ENCODE data around the gene BIRC2.

- no peak for TF ChIP-seq POLR2A (IDR thresholded peaks at IDR 0.05)
- TF ChIP-seq, protein P1, sequence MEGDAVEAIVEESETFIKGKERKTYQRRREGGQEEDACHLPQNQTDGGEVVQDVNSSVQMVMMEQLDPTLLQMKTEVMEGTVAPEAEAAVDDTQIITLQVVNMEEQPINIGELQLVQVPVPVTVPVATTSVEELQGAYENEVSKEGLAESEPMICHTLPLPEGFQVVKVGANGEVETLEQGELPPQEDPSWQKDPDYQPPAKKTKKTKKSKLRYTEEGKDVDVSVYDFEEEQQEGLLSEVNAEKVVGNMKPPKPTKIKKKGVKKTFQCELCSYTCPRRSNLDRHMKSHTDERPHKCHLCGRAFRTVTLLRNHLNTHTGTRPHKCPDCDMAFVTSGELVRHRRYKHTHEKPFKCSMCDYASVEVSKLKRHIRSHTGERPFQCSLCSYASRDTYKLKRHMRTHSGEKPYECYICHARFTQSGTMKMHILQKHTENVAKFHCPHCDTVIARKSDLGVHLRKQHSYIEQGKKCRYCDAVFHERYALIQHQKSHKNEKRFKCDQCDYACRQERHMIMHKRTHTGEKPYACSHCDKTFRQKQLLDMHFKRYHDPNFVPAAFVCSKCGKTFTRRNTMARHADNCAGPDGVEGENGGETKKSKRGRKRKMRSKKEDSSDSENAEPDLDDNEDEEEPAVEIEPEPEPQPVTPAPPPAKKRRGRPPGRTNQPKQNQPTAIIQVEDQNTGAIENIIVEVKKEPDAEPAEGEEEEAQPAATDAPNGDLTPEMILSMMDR (IDR thresholded peaks at IDR 0.05) = no peak
Measured at GRCh38 chr11:102332611-102332994, 14.4 kb upstream of the BIRC2 start.
